HG02610 (cell line): ENCODE measurements around the gene RAB14.
A peak's percentile ranks its signal among the peaks of the same experiment; 100 is the strongest.
"Not testable (repeated sequence)": the region's sequence is repeated elsewhere in the genome, so short reads cannot be mapped to it uniquely, and the experiment has no call there.

Experiments
- ATAC-seq: cut with Tn5 transposase; IDR thresholded peaks from one replicate; pipeline ENCODE4 v1.9.1; 2021; ENCODE audit warnings: mild to moderate bottlenecking, moderate library complexity; ENCODE audit not compliant: unreplicated experiment

RAB14 gene

GRCh38 chr9:121169094-121169601 is 32.5 kb downstream of the RAB14 start:
- ATAC-seq, result no peak

- no peak for ATAC-seq
These were observed 33.6 kb downstream of the RAB14 start for GRCh38 chr9:121168052-121168451.

GRCh38 chr9:121160025-121160424 is 41.6 kb downstream of the RAB14 start:
- ATAC-seq, result no peak

GRCh38 chr9:121157939-121158338 is 43.7 kb downstream of the RAB14 start:
- ATAC-seq, result no peak

GRCh38 chr9:121156263-121156731 is 45.4 kb downstream of the RAB14 start:
- ATAC-seq, result peak; percentile 83

GRCh38 chr9:121154782-121155181 is 46.9 kb downstream of the RAB14 start:
- no peak for ATAC-seq

- no peak for ATAC-seq
These were observed 48.0 kb downstream of the RAB14 start for GRCh38 chr9:121153642-121154041.

GRCh38 chr9:121150188-121150587 is 51.5 kb downstream of the RAB14 start:
- ATAC-seq, result no peak

- ATAC-seq, result no peak
These were observed 57.2 kb downstream of the RAB14 start for GRCh38 chr9:121144482-121144881.

- no peak for ATAC-seq
These were observed 57.9 kb downstream of the RAB14 start for GRCh38 chr9:121143771-121144170.

GRCh38 chr9:121141706-121142105 is 60.0 kb downstream of the RAB14 start:
- no peak for ATAC-seq

GRCh38 chr9:121141306-121141705 is 60.4 kb downstream of the RAB14 start:
- ATAC-seq, result no peak

GRCh38 chr9:121140162-121140561 is 61.5 kb downstream of the RAB14 start:
- no peak for ATAC-seq

GRCh38 chr9:121138973-121139372 is 62.7 kb downstream of the RAB14 start:
- ATAC-seq, result no peak

- no peak for ATAC-seq
These were observed 63.1 kb downstream of the RAB14 start for GRCh38 chr9:121138561-121138960.

- no peak for ATAC-seq
These were observed 66.0 kb downstream of the RAB14 start for GRCh38 chr9:121135642-121136041.

GRCh38 chr9:121133104-121133816 is 68.4 kb downstream of the RAB14 start:
- ATAC-seq, result no peak

- ATAC-seq, result not testable (repeated sequence)
These were observed 72.3 kb downstream of the RAB14 start for GRCh38 chr9:121129384-121129783.
